ENCODE data around the gene OSBP. TPM values are rescaled to one million over a fixed set of nuclear protein-coding genes. Genes with fewer than 3 reads are reported as not detected.

Gene OSBP
- total and polyA plus RNA-seq, 10 donors = 7.0 to 39.9 (median 34.5) TPM

DNA sequence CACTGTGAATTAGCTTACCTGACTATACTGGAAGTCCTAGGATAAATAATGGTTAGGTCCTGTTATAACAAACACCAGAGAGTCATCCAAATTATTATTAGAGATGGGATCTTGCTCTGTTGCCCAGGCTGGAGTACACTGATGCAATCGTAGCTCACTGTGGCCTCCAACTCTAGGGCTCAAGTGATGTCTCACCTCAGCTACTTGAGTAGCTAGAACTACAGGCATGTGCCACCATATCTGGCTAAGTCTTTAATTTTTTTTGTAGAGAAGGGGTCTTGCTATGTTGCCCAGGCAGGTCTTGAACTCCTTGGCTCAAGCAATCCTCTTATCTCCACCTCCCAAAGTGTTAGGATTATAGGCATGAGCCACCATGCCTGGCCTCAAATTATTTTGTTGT, 37.2 kb downstream of the OSBP start:
- no peak overlapping the region for H3K27ac ChIP-seq
- H3K36me3 ChIP-seq = peaks cover 4 to 100% (median 76%) of the 10 kb centered on the region in 6 donors
- intact Hi-C loops (cut with DNase I; ENCODE audit: low total_unique reads) = no loop called here

DNA sequence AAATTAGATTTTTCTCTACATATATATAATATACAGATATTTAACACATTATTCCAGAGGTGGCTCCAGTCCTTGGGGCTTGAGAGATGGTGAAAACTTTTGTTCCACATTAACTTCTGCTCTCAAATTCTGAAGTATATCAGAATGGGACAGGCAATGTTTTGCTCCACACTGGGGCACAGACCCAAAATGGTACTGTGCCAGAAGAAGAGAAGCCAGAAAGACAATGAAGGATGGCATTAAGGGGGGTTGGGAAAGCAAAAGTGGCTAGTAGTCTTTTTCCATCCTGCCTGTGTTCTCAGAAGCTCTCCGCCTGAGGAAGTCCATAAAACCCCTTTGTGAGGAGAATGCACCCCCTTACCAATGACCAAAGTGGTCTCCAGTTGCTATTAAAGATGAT, 40.1 kb downstream of the OSBP start:
- intact Hi-C loops (cut with DNase I; ENCODE audit: low total_unique reads) = no loop called here
- WGBS, 5 donors = 98 to 100% (median 100%) methylated on average over 1 of the region's 1 CpG
- no peaks in the 10 kb centered on the region for H3K9me3 ChIP-seq
- H3K36me3 ChIP-seq = peaks cover 4 to 71% (median 59%) of the 10 kb centered on the region in 6 donors
- H3K4me1 ChIP-seq = peaks cover 0 to 5% (median 0%) of the 10 kb centered on the region in 6 donors
- no peak for DNase-seq
- no peak overlapping the region for H3K4me3 ChIP-seq
- peak overlapping the region in 1 of 8 donors; percentile 50 for H3K27ac ChIP-seq
- no peaks in the 10 kb centered on the region for H3K27me3 ChIP-seq (replicated peaks in 1 of 7)
- no peak for TF ChIP-seq POLR2A (IDR thresholded peaks at IDR 0.05)
- no peak for TF ChIP-seq POLR2AphosphoS5 (IDR thresholded peaks at IDR 0.05)
- TF ChIP-seq, protein P1, sequence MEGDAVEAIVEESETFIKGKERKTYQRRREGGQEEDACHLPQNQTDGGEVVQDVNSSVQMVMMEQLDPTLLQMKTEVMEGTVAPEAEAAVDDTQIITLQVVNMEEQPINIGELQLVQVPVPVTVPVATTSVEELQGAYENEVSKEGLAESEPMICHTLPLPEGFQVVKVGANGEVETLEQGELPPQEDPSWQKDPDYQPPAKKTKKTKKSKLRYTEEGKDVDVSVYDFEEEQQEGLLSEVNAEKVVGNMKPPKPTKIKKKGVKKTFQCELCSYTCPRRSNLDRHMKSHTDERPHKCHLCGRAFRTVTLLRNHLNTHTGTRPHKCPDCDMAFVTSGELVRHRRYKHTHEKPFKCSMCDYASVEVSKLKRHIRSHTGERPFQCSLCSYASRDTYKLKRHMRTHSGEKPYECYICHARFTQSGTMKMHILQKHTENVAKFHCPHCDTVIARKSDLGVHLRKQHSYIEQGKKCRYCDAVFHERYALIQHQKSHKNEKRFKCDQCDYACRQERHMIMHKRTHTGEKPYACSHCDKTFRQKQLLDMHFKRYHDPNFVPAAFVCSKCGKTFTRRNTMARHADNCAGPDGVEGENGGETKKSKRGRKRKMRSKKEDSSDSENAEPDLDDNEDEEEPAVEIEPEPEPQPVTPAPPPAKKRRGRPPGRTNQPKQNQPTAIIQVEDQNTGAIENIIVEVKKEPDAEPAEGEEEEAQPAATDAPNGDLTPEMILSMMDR (IDR thresholded peaks at IDR 0.05 in 8 of 11, conservative IDR thresholded peaks at IDR 0.05 in 3 of 11) = no peak

More for the DNA sequence above, 37.2 kb downstream of the OSBP start:
- no peak overlapping the region for H3K4me3 ChIP-seq
- peaks cover 0 to 5% (median 0%) of the 10 kb centered on the region in 6 donors for H3K4me1 ChIP-seq
- H3K27me3 ChIP-seq (replicated peaks in 1 of 7) = no peaks in the 10 kb centered on the region
- no peak for DNase-seq
- no peak for TF ChIP-seq POLR2AphosphoS5 (IDR thresholded peaks at IDR 0.05)
- TF ChIP-seq POLR2A (IDR thresholded peaks at IDR 0.05) = no peak
- TF ChIP-seq, protein P1 (IDR thresholded peaks at IDR 0.05 in 8 of 11, conservative IDR thresholded peaks at IDR 0.05 in 3 of 11) = no peak
- no peaks in the 10 kb centered on the region for H3K9me3 ChIP-seq
- 93 to 100% (median 96%) methylated on average over 1 of the region's 1 CpG for WGBS, 5 donors

DNA sequence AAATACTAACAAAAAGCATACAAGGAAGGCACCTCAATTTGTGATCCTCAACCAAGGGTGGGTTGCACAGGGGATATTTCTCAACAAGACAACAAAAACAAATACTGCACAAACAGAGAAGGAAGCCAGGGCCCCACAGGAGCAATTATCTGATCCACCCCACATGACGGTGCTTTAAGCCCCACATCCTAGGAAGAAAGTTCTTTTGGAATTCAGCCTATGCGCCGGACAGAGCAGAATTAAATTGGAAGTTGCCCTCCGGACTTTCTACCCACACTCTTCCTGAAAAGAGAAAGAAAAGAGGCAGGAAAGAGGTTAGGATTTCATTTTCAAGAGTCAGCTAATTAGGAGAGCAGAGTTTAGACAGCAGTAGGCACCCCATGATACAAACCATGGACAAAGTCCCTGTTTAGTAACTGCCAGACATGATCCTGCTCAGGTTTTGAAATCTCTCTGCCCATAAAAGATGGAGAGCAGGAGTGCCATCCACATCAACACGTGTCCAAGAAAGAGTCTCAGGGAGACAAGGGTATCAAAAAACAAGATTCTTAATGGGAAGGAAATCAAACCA, 40.6 kb downstream of the OSBP start:
- intact Hi-C loops (cut with DNase I; ENCODE audit: low total_unique reads) = no loop called here
- H3K36me3 ChIP-seq = peaks cover 4 to 66% (median 54%) of the 10 kb centered on the region in 6 donors

GRCh38 chr11:59574467-59574866, 41.1 kb downstream of the OSBP start:
- peak overlapping the region in 4 of 8 donors; percentile 0 to 50 (median 22) for H3K27ac ChIP-seq
- H3K27me3 ChIP-seq (replicated peaks in 1 of 7) = no peaks in the 10 kb centered on the region
- no peaks in the 10 kb centered on the region for H3K9me3 ChIP-seq
- WGBS, 5 donors = 80 to 89% (median 84%) methylated on average over 2 of the region's 2 CpGs
- H3K4me3 ChIP-seq = no peak overlapping the region
- no peak for DNase-seq
- peaks cover 0 to 5% (median 0%) of the 10 kb centered on the region in 6 donors for H3K4me1 ChIP-seq
- intact Hi-C loops (cut with DNase I; ENCODE audit: low total_unique reads) = no loop called here
- peaks cover 4 to 61% (median 48%) of the 10 kb centered on the region in 6 donors for H3K36me3 ChIP-seq
- TF ChIP-seq POLR2AphosphoS5 (IDR thresholded peaks at IDR 0.05) (no peak), POLR2A (IDR thresholded peaks at IDR 0.05) (no peak)
- TF ChIP-seq, protein P1 (IDR thresholded peaks at IDR 0.05 in 8 of 11, conservative IDR thresholded peaks at IDR 0.05 in 3 of 11) = no peak

More for the DNA sequence above, 40.6 kb downstream of the OSBP start:
- H3K4me1 ChIP-seq = peaks cover 0 to 5% (median 0%) of the 10 kb centered on the region in 6 donors
- H3K4me3 ChIP-seq = no peak overlapping the region
- DNase-seq = no peak
- H3K9me3 ChIP-seq = no peaks in the 10 kb centered on the region
- 84 to 89% (median 87%) methylated on average over 5 of the region's 5 CpGs for WGBS, 5 donors
- TF ChIP-seq, protein P1 (IDR thresholded peaks at IDR 0.05 in 8 of 11, conservative IDR thresholded peaks at IDR 0.05 in 3 of 11) = no peak
- no peak for TF ChIP-seq POLR2AphosphoS5 (IDR thresholded peaks at IDR 0.05)
- TF ChIP-seq POLR2A (IDR thresholded peaks at IDR 0.05) = no peak
- H3K27me3 ChIP-seq (replicated peaks in 1 of 7) = no peaks in the 10 kb centered on the region
- H3K27ac ChIP-seq = peak overlapping the region in 3 of 8 donors; percentile 18 to 50 (median 25)

Data from spleen (tissue), 11 donors.